NOMO-1 treated with dmso at 0.1 percent for 144 hours (cell line): ENCODE data around the gene TCEAL2.
"Not testable (repeated sequence)": the region's sequence is repeated elsewhere in the genome, so short reads cannot be mapped to it uniquely, and the experiment has no call there.

Experiments
- DNase-seq: peaks from one replicate; lab custom pipeline; 2025; ENCODE audit not compliant: unreplicated experiment; lab: John Stamatoyannopoulos, UW

Gene TCEAL2

GRCh38 chrX:102125436-102125835 lies at the start of gene TCEAL2:
Gene TCEAL2, plus strand, starts transcription at chrX:102125679. Its CDS starts 1,152 bp downstream, at chrX:102126831.
- DNase-seq = not testable (repeated sequence)

DNA sequence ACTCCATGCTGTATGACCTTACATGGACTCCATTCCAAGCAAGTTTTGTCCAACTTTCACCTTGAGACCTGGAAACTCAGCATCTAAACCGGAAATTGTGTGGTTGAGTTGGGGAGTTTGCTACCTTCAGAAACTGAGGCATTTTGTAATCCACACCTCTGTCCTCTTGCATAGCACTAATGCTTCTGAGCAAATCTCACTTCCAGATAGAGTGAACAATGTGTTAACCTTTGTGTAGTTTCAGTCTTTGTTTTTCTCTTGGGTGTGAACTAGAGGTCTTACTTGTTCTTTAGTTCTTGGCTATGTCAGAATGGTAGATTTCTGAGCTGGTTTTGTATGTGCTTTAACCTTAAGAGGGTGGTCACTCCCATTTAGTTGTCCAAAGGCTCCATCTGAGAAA lies 48.1 kb upstream of the TCEAL2 start:
- no peak for DNase-seq

DNA sequence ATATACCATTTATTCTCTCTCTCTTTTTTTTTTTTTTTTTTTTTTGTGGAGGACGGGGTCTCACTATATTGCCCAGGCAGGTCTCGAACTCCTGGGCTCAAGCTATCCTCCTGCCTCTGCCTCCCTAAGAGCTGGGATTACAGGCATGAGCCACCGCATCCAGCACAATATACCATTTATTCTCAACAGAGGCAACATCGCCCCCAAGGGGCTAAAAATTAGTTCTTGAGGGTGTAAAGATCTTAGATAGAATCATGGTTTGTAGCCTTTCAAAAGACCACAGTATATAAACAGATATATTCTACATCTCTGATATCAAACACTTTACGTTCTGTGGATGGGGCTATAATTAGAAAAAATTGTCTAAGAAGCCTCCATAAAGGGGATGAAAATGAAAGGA lies 39.8 kb upstream of the TCEAL2 start:
- DNase-seq = no peak

- DNase-seq = no peak
These were observed 12.1 kb upstream of the TCEAL2 start for GRCh38 chrX:102113367-102113766.

GRCh38 chrX:102115748-102116147 lies 9.7 kb upstream of the TCEAL2 start:
- no peak for DNase-seq

DNA sequence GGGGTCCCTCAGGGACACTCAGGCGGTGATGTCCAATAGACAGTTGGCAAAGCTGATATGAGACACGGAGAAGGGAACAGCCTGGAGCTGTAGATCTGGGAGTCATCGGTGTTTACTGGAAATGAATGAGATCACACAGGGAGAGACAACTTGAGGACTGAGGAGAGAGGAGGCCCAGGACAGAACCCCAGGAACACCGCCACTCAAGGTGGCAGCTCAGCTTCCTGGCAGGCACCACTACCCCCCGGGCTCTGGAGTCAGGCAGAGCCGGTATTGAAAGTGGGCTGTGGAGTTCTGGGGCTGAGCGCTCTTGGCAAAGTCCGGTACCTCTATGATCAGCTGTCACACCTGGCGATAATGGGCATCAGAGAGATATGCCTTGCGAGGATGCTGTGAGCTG lies 465 bp upstream of the TCEAL2 start:
- not testable (repeated sequence) for DNase-seq

DNA sequence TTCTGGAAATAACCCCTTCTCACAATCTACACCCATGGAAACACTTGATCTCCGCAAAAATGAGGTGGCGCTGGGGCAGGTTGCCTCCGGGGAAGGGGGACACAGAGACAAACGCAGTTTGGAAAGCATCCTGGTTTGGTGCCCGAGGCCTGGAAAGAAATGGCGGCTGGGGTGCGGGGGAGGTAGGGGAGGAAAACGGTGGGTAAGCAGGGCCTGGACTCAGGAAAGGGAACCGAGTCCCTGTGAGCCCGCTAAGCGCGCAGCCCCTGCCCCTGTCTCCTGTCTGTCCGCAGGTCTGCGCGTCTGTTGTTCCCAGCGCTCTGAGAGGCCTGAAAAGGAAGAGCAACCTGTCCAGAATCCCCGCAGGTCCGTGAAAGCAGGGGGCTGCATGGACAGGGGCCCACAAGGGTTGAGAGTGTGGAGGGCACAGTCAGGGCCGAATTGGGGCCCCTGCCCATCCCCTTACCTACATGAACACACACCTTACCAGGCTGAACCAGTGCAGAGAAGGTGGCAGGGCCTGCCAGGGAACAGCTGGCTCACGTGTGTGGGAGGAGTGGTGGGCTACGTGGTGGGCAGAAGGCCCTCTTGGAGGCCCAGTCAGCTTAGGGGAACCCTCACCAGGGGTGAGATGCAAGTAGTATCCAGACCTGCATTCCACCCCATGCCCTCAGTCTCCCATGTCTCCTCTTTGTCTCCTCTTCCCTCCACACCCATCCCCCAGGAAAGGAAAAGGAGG lies 770 bp downstream of the TCEAL2 start:
- DNase-seq = not testable (repeated sequence)

- DNase-seq = no peak
These were observed 1.4 kb downstream of the TCEAL2 start for GRCh38 chrX:102126863-102127262.

- no peak for DNase-seq
These were observed 4.0 kb downstream of the TCEAL2 start for GRCh38 chrX:102129473-102129872.

DNA sequence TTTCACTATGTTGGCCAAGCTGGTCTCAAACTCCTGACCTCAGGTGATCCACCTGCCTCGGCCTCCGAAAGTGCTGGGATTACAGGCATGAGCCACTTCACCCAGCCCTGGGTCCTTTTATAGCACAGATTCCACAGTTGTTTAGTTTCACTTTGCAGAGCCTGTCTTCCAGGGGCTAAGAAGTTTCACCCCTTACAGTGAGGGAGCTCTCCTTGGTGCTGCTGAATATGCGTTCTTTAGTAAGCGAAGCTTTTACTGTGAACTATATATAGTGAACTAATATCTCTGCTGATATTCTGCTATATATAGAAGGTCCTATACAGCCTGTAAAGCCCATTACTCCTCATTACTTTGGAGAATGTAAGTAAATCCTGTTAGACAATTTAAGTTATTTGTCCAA lies 12.6 kb downstream of the TCEAL2 start:
- DNase-seq = no peak

GRCh38 chrX:102140876-102141275 lies 15.4 kb downstream of the TCEAL2 start:
- DNase-seq = not testable (repeated sequence)

DNA sequence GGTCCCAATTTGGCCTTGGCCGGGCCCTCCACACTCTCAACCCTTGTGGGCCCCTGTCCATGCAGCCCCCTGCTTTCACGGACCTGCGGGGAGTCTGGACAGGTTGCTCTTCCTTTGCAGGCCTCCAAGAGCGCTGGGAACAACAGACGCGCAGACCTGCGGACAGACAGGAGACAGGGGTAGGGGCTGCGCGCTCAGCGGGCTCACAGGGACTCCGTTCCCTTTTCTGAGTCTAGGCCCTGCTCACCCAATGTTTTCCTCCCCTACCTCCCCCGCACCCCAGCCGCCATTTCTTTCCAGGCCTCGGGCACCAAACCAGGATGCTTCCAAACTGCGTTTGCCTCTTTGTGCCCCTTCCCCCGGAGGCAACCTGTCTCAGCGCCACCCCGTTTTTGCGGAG lies 16.2 kb downstream of the TCEAL2 start:
- not testable (repeated sequence) for DNase-seq

GRCh38 chrX:102142274-102142673 lies 16.8 kb downstream of the TCEAL2 start, which contains the start of gene TCEAL6:
Gene TCEAL6, minus strand, starts transcription at chrX:102142481.
- DNase-seq = not testable (repeated sequence)

- DNase-seq = no peak
These were observed 28.9 kb downstream of the TCEAL2 start for GRCh38 chrX:102154218-102154860.

DNA sequence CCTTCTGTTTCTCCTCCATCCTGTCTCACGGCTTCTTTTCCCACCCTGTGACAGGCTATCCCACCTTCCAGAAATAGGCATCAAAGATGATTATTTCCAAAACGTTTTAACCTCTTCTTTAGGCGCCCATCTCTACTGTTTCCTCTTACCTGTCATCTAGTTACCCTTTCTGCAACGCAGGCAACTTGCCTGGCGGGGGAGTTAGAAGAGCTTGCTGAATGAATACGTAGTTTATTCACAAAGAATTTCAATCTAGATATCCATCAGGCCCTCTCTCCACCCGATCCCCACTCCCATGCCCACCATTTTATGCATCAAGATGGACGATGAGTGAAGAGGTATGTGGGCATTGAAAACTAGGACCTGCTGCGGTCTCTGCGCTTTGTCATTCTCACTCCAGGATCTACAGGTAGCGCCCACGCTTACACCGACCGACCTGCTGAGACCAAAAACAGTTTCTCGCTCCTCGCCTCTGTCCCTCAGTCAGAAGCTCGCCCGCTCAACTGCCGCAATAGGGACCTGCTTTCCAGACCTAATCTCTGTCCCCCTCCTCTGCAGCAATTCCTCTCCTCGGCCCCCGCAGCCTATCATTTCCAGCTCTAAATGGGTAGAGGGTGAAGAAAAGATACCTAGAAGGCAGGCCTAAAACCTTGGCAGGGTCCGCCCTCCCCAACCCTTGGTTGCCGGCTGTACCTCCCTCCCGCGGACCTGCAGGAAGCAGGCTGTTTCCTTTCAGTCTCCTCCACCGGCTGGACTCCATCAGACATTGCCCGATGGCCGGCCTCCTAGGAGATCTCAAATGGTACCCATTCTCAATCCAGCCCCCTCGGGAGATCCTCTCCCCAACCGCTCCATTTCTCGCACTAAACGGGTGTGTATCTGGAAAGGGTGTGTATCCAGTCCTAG lies 29.7 kb downstream of the TCEAL2 start:
- no peak for DNase-seq

DNA sequence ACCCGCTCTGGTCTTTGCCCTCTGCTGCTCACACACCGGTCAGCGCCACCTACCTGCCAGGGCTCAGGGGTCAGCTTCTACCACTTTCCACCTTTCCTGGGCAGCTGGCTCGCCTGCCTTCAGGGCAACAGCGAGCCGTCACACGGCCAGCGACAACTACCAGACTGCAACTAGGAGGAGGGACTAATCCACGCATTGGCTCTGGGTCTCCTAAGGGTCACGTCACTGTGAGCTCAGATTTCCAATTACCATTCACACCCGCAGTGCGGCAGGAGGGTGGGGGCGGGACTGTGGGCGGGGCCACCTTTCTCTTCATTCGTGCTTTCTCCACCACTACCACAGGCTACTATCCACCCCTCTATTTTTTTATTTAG lies 30.3 kb downstream of the TCEAL2 start, which contains the start of gene BEX5:
BEX5 (minus strand) TSS at position 172 of the 374 bp plus-strand sequence. CDS start 1,712 bp downstream, outside the sequence.
- peak; percentile 37 for DNase-seq
